Body of pancreas (tissue), 4 donors: ENCODE measurements around the gene IDNK. TPM values are rescaled to one million over a fixed set of nuclear protein-coding genes. Genes with fewer than 3 reads are reported as not detected.

ENCODE experiments used
- ATAC-seq: fragments of 150-250 bp; one replicate; pipeline ENCODE4 v1.9.1; 2016
- DNase-seq, 4 donors: peaks; one replicate each; pipeline ENCODE4 v3.0.0-alpha.2; 2019
- H3K27ac ChIP-seq, 4 donors: fragments of 200-600 bp; sonication (generic); 1 replicate in 3 of 4; 2 replicates in 1 of 4; pipeline versions ENCODE4 v1.5.1 to v1.6.1; 2016 to 2019; ENCODE audit warnings: mild to moderate bottlenecking in 1 of 4, mixed read lengths in 1 of 4, moderate library complexity in 1 of 4
- H3K27me3 ChIP-seq, 2 donors: fragments of 200-600 bp; sonication (generic); one replicate each; pipeline ENCODE4 v1.6.0; 2016; ENCODE audit warnings: mild to moderate bottlenecking in 1 of 2
- H3K36me3 ChIP-seq, 2 donors: fragments of 200-600 bp; sonication (generic); replicated peaks in 1 of 2; 2 replicates each; pipeline ENCODE4 v1.5.1; 2016; ENCODE audit warnings: low read depth in 2 of 2; ENCODE audit not compliant: insufficient read depth in 1 of 2
- H3K4me1 ChIP-seq: fragments of 200-600 bp; sonication (generic); one replicate; pipeline ENCODE4 v1.6.0; 2016
- H3K4me3 ChIP-seq, 2 donors: fragments of 200-600 bp; sonication (generic); 1 replicate in 1 of 2; 2 replicates in 1 of 2; pipeline ENCODE4 v1.5.1; 2016 to 2019
- H3K9me3 ChIP-seq, 3 donors: fragments of 200-600 bp; sonication (generic); 1 replicate in 2 of 3; 2 replicates in 1 of 3; pipeline ENCODE4 v1.5.1; 2016
- POLR2A ChIP-seq, 3 donors: fragments of 450-650 bp; IDR thresholded peaks; one replicate each; pipeline ENCODE4 v1.6.1; 2016; ENCODE audit warnings: antibody characterized with exemption in 3 of 3, mild to moderate bottlenecking in 2 of 3
- WGBS, 2 donors: methylation state at CpG; one replicate each; pipeline ENCODE4 v1.1.5; 2017; 5-methylcytosine and 5-hydroxymethylcytosine counted together
- intact Hi-C: fragments of 100-400 bp; cut with DNase I; formaldehyde crosslinking; loops from one replicate; pipeline ENCODE4 v1.15.1; 2023
- total RNA-seq, 2 donors: library from RNA; depleted of rRNA; stranded (reverse); fragments of >200 nt; gene quantifications; one replicate each; pipeline ENCODE4 v1.1.0, GENCODE V29; 2016
- TF ChIP-seq, protein P1 (sequence below), 7 experiments: fragments of 450-650 bp in 4 of 7; fragments of 200-600 bp in 3 of 7; sonication (generic) in 3 of 7; IDR thresholded peaks; one replicate each; pipeline ENCODE4 v1.5.1; 2016 to 2019; ENCODE audit warnings: antibody characterized with exemption in 7 of 7

Gene IDNK
- total RNA-seq, 2 donors from 2014 or later: 2.3 to 3.9 TPM

DNA sequence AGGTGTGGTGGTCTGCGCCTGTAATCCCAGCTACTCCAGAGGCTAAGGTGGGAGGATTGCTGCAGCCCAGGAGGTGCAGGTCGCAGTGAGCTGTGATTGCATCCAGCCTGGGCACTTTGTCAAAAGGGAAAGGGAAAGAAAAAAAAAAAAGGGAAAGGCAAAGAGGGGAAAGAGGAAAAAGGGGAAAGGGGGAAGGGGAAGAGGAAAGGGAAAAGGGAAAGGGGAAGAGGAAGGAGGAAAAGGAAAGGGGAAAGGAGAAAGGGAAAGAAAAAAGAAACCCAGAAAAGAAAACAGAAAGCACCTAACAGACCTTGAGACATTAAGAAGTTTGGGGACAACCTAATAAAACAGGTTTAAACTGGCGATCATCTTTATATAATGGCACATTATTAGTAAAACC is 40.0 kb downstream of the IDNK start:
- no peak for ATAC-seq
- H3K9me3 ChIP-seq: no peaks in the 10 kb centered on the region
- no peak overlapping the region for H3K4me3 ChIP-seq
- peaks cover 13 to 14% of the 10 kb centered on the region in 2 donors for H3K36me3 ChIP-seq
- 89 to 96% methylated on average over 3 of the region's 3 CpGs for WGBS, 2 donors
- H3K4me1 ChIP-seq: no peaks in the 10 kb centered on the region
- no peak overlapping the region for H3K27ac ChIP-seq
- TF ChIP-seq, protein P1, sequence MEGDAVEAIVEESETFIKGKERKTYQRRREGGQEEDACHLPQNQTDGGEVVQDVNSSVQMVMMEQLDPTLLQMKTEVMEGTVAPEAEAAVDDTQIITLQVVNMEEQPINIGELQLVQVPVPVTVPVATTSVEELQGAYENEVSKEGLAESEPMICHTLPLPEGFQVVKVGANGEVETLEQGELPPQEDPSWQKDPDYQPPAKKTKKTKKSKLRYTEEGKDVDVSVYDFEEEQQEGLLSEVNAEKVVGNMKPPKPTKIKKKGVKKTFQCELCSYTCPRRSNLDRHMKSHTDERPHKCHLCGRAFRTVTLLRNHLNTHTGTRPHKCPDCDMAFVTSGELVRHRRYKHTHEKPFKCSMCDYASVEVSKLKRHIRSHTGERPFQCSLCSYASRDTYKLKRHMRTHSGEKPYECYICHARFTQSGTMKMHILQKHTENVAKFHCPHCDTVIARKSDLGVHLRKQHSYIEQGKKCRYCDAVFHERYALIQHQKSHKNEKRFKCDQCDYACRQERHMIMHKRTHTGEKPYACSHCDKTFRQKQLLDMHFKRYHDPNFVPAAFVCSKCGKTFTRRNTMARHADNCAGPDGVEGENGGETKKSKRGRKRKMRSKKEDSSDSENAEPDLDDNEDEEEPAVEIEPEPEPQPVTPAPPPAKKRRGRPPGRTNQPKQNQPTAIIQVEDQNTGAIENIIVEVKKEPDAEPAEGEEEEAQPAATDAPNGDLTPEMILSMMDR (IDR thresholded peaks at IDR 0.05): no peak
- TF ChIP-seq POLR2A (IDR thresholded peaks at IDR 0.05): no peak
- intact Hi-C loops: no loop called here
- no peak for DNase-seq
- H3K27me3 ChIP-seq: no peaks in the 10 kb centered on the region

DNA sequence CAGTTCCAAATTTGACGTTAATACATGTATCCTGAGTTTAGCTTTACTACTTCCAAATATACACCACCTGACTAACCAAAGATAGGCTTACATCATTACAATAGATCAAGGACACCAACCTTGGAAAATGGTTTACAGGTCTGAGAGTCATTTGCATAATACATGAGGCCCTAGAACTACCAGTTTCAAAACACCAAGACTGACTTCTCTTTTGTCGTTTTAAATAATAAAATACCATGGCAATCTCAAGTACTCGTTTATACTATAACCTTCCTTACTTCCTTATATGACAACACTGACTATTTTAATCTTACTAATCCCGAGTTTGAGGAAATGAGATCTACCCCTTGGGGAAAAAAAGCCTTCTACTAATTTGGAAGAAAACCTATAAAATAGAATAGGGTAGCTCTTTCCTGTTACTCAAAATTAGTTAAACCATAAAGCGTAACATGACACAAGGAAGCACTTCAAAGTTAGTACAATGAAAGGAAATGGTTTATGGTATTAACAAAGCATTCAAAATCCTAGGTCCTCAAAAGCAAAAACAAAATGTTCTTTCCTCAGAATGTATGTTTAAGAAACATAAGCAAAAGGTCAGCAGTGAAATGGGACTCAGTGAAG is 42.7 kb downstream of the IDNK start:
- no peaks in the 10 kb centered on the region for H3K4me1 ChIP-seq
- no peak overlapping the region for H3K4me3 ChIP-seq
- H3K9me3 ChIP-seq: no peaks in the 10 kb centered on the region
- DNase-seq (no peak), ATAC-seq (no peak)
- WGBS, 2 donors: 49 to 55% methylated on average over 5 of the region's 5 CpGs
- H3K36me3 ChIP-seq: peaks cover 8 to 13% of the 10 kb centered on the region in 2 donors
- H3K27ac ChIP-seq: no peak overlapping the region
- intact Hi-C loops: no loop called here
- H3K27me3 ChIP-seq: no peaks in the 10 kb centered on the region
- TF ChIP-seq, protein P1 (IDR thresholded peaks at IDR 0.05): no peak
- TF ChIP-seq POLR2A (IDR thresholded peaks at IDR 0.05): no peak

DNA sequence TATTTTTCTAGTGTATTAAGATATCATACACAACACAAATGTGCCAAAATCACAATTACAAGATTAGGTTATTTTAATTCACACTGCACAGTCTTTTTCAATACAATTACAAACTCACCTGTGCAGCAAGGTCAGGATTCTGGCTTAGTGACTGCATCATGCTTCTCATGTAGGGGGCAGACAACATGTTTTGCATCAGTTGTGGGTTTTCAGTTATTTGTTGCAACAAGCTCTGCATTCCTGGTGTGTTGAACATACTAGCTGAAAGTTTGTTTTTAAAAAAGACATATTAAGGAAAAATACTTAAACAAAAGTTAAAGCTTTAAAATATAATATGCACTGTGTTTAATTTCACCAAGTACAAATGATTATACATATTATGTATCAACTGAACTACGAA is 46.1 kb downstream of the IDNK start:
- H3K4me3 ChIP-seq: no peak overlapping the region
- no peaks in the 10 kb centered on the region for H3K27me3 ChIP-seq
- intact Hi-C loops: no loop called here
- TF ChIP-seq, protein P1 (IDR thresholded peaks at IDR 0.05): no peak
- no peak for TF ChIP-seq POLR2A (IDR thresholded peaks at IDR 0.05)
- peaks cover under 1 to 7% of the 10 kb centered on the region in 2 donors for H3K36me3 ChIP-seq
- H3K4me1 ChIP-seq: no peaks in the 10 kb centered on the region
- ATAC-seq (no peak), DNase-seq (no peak)
- H3K9me3 ChIP-seq: no peaks in the 10 kb centered on the region
- H3K27ac ChIP-seq: no peak overlapping the region
- WGBS, 2 donors: 96 to 100% methylated on average over 1 of the region's 1 CpG

DNA sequence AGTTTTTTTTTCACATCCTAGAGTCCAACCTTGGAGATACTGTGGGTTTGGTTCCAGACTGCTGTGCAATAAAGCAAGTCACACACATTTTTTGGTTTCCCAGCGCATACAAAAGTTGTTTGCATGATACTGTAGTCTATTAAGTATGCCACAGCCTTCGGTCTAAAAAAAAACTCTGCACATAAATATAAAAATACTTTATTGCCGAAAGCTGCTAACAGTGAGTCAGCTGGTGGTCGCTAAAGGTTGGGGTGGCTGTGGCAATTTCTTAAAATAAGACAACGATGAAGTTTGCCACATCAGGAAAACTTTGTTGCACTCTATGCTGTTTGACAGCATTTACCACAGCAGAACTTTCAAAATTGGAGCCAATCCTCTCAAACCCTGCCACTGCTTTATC is 47.4 kb downstream of the IDNK start:
- no peak for TF ChIP-seq POLR2A (IDR thresholded peaks at IDR 0.05)
- TF ChIP-seq, protein P1 (IDR thresholded peaks at IDR 0.05): no peak
- Histone ChIP-seq H3K4me1 (no peaks in the 10 kb centered on the region), H3K27ac (no peak overlapping the region), H3K9me3 (no peaks in the 10 kb centered on the region), H3K36me3 (peaks cover 0 to 6% of the 10 kb centered on the region in 2 donors), H3K4me3 (no peak overlapping the region), H3K27me3 (no peaks in the 10 kb centered on the region)
- DNase-seq (no peak), ATAC-seq (no peak)
- 85 to 88% methylated on average over 5 of the region's 5 CpGs for WGBS, 2 donors
- intact Hi-C loops: no loop called here

DNA sequence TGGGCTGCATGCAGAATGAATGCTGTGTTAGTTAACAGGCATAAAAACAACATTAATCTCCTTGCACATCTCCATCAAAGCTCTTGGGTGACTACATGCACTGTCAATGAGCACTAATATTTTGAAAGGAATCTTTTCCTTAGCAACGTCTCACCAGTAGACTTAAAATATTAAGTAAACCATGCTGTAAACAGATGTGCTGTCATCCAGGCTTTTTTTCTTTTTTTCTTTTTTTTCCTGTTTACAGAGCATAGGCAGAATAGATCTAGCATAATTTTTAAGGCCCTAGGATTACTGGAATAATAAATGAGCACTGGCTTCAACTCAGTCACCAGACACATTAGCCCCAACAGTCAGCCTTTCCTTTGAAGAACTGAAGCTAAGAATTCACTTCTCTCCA is 48.5 kb downstream of the IDNK start:
- H3K27ac ChIP-seq: no peak overlapping the region
- no peak for ATAC-seq
- intact Hi-C loops: no loop called here
- H3K9me3 ChIP-seq: no peaks in the 10 kb centered on the region
- H3K4me3 ChIP-seq: no peak overlapping the region
- WGBS, 2 donors: 22 to 33% methylated on average over 1 of the region's 1 CpG
- no peaks in the 10 kb centered on the region for H3K4me1 ChIP-seq
- no peak for TF ChIP-seq POLR2A (IDR thresholded peaks at IDR 0.05)
- TF ChIP-seq, protein P1 (IDR thresholded peaks at IDR 0.05): no peak
- peaks cover 0 to 9% of the 10 kb centered on the region in 2 donors for H3K36me3 ChIP-seq
- no peaks in the 10 kb centered on the region for H3K27me3 ChIP-seq
- DNase-seq: no peak
